OCI-LY7 (cell line): Measurements from ENCODE around the gene LRRC52. TPM values are rescaled to one million over a fixed set of nuclear protein-coding genes. Genes with fewer than 3 reads are reported as not detected.

Experiments used
- BruUV-seq: library from RNA; stranded (reverse); fragments of 400-500 nt; replicated peaks from 2 replicates; lab custom pipeline; 2021; lab: Mats Ljungman, UMichigan
- CTCF ChIA-PET: fragments of 300-600 bp; sonication (Branson Sonifier 250); formaldehyde crosslinking; loops from one replicate; lab custom pipeline; 2022; ENCODE audit warnings: antibody characterized with exemption; ENCODE audit not compliant: unreplicated experiment; lab: Charles Lee
- POLR2A ChIA-PET: fragments of 300-600 bp; sonication (Branson Sonifier 250); formaldehyde crosslinking; loops from one replicate; lab custom pipeline; 2022; ENCODE audit warnings: antibody characterized with exemption; lab: Charles Lee
- DNase-seq: peaks from one replicate; pipeline ENCODE4 v3.0.0-alpha.2; 2015; ENCODE audit warnings: low spot score
- H2AFZ ChIP-seq: fragments of 200-600 bp; sonication (generic), shearing (Covaris generic); 2 replicates; pipeline ENCODE4 v1.6.1; 2014; ENCODE audit warnings: mild to moderate bottlenecking, antibody characterized with exemption, low read length, moderate library complexity
- H3K27ac ChIP-seq: fragments of 200-600 bp; sonication (generic); 2 replicates; pipeline ENCODE4 v1.5.1; 2014; ENCODE audit warnings: mixed run types, low read depth, mild to moderate bottlenecking, moderate library complexity, low read length, inconsistent platforms; ENCODE audit not compliant: poor library complexity, severe bottlenecking
- H3K36me3 ChIP-seq: fragments of 200-600 bp; sonication (generic); 2 replicates; pipeline ENCODE4 v1.6.1; 2014; ENCODE audit warnings: mild to moderate bottlenecking, antibody characterized with exemption, low read length, moderate library complexity, mixed read lengths; ENCODE audit not compliant: insufficient read depth
- H3K4me1 ChIP-seq: fragments of 200-600 bp; sonication (generic); 2 replicates; pipeline ENCODE4 v1.5.1; 2014; ENCODE audit warnings: mild to moderate bottlenecking, low read length; ENCODE audit not compliant: insufficient read depth, poor library complexity, severe bottlenecking
- H3K4me2 ChIP-seq: fragments of 200-600 bp; sonication (generic); 2 replicates; pipeline ENCODE4 v1.6.1; 2014; ENCODE audit warnings: mild to moderate bottlenecking, low read length
- H3K4me3 ChIP-seq: fragments of 200-600 bp; sonication (generic); 2 replicates; pipeline ENCODE4 v1.5.1; 2014; ENCODE audit warnings: mild to moderate bottlenecking, low read depth, low read length; ENCODE audit not compliant: poor library complexity, severe bottlenecking
- H3K79me2 ChIP-seq: fragments of 200-600 bp; sonication (generic); 2 replicates; pipeline ENCODE4 v1.6.1; 2016; ENCODE audit warnings: low read depth, mild to moderate bottlenecking, low read length, moderate library complexity, mixed read lengths; ENCODE audit not compliant: insufficient read depth
- H3K9me2 ChIP-seq: fragments of 200-600 bp; sonication (generic); 2 replicates; pipeline ENCODE4 v1.6.1; 2016; ENCODE audit warnings: mild to moderate bottlenecking, low read length, mixed read lengths; ENCODE audit not compliant: insufficient read depth
- H3K9me3 ChIP-seq: fragments of 200-600 bp; sonication (generic); 2 replicates; pipeline ENCODE4 v1.6.1; 2014; ENCODE audit warnings: mild to moderate bottlenecking, mixed run types, low read length, mixed read lengths
- H4K20me1 ChIP-seq: fragments of 200-600 bp; sonication (generic); 2 replicates; pipeline ENCODE4 v1.6.1; 2014; ENCODE audit warnings: mild to moderate bottlenecking, antibody characterized with exemption, low read length, moderate library complexity, mixed read lengths; ENCODE audit not compliant: insufficient read depth
- CTCF ChIP-seq: fragments of 200-600 bp; sonication (generic); conservative IDR thresholded peaks from 2 replicates; pipeline ENCODE4 v1.5.1; 2014; ENCODE audit warnings: mild to moderate bottlenecking, antibody characterized with exemption, low read length, moderate library complexity, mixed read lengths
- EZH2phosphoT487 ChIP-seq: fragments of 200-600 bp; sonication (generic); IDR thresholded peaks from 2 replicates; pipeline ENCODE4 v1.6.1; 2018; ENCODE audit warnings: low read depth, borderline replicate concordance, mild to moderate bottlenecking, mixed run types, antibody characterized with exemption, low read length, moderate library complexity, mixed read lengths
- intact Hi-C: fragments of 100-400 bp; cut with micrococcal nuclease; formaldehyde crosslinking; loops from one replicate; pipeline ENCODE4 v1.10.0; 2022; ENCODE audit not compliant: unreplicated experiment
- total RNA-seq, 2 experiments: library from RNA; depleted of rRNA in 1 of 2; stranded (reverse); fragments of >200 nt in 1 of 2; shearing (Covaris generic) in 1 of 2; gene quantifications; 2 replicates each; pipeline ENCODE4 v1.2.3, GENCODE V29; 2014 to 2022

The LRRC52 gene
- total RNA-seq, 2 experiments from 2014 or later: not detected

DNA sequence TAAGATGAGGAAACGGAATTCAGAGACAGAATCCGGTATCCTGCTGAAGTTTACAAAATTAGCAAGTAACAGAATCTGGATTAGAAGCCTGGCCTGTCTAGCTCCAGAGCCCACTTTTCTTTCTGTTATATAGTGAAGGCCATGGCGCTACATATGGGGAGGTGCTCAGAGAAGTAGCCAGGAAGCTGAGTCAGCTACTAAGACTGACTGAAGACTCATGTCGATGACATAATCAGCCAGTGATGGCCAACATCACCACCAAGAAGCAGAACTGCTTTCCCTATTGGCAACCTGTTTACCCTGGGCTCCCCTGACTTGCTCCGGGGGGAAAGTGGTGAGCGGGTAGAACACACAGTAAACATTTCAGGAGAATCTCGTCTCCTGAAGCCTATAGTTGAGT, 18.8 kb downstream of the LRRC52 start:
- no TSS peak for BruUV-seq
- DNase-seq: no peak
- no peaks in the 10 kb centered on the region for H3K36me3 ChIP-seq
- ChIA-PET POLR2A (no interaction called here), CTCF (no interaction called here)
- no peaks in the 10 kb centered on the region for H3K79me2 ChIP-seq
- H3K4me3 ChIP-seq: no peak overlapping the region
- H3K27ac ChIP-seq: no peak overlapping the region
- no peak overlapping the region for H2AFZ ChIP-seq
- no peaks in the 10 kb centered on the region for H3K9me2 ChIP-seq
- no peaks in the 10 kb centered on the region for H3K4me1 ChIP-seq
- H4K20me1 ChIP-seq: no peaks in the 10 kb centered on the region
- no peaks in the 10 kb centered on the region for H3K9me3 ChIP-seq
- no peak overlapping the region for H3K4me2 ChIP-seq
- intact Hi-C loops: no loop called here
- TF ChIP-seq CTCF: no peak
- no peak for TF ChIP-seq EZH2phosphoT487

DNA sequence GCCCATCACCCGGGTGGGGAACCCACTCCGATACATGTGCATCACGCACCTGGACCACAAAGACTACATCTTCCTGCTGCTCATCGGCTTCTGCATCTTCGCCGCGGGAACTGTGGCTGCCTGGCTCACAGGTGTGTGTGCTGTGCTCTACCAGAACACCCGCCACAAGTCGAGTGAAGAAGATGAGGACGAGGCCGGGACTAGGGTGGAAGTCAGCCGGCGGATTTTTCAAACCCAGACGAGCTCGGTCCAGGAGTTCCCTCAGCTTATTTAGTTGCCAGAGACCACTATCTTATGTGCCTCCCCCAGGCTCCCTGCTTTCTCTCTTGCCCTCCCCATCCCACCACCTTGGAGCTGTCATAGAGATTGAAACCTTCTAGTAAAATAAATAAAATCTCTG, 19.8 kb downstream of the LRRC52 start:
- no peaks in the 10 kb centered on the region for H3K4me1 ChIP-seq
- BruUV-seq: no TSS peak
- CTCF ChIA-PET: no interaction called here
- H3K9me3 ChIP-seq: no peaks in the 10 kb centered on the region
- no peak overlapping the region for H3K27ac ChIP-seq
- no peaks in the 10 kb centered on the region for H3K79me2 ChIP-seq
- no peak for DNase-seq
- no peaks in the 10 kb centered on the region for H3K9me2 ChIP-seq
- H3K4me3 ChIP-seq: no peak overlapping the region
- POLR2A ChIA-PET: no interaction called here
- H3K36me3 ChIP-seq: no peaks in the 10 kb centered on the region
- no peak for TF ChIP-seq CTCF
- no peak overlapping the region for H3K4me2 ChIP-seq
- intact Hi-C loops: no loop called here
- no peak overlapping the region for H2AFZ ChIP-seq
- no peaks in the 10 kb centered on the region for H4K20me1 ChIP-seq

DNA sequence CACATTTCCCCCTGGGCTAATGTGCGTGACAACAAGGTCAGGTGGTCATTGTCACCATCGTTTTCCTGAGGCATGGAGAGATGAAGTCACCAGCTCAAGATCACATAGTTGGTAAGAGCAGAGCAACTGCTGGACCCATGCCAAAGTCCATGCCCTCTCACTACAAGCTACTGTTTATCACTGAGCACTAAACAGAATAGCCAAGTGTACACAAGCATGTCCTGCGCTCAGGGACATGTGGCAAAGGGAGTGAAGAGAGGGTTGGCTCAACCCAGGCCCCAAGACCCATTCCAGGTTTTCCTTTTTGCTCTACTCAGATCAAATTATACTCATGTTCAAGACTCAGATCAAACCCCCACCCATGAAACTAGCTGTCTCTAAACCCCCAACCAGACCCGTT, 20.8 kb downstream of the LRRC52 start:
- CTCF ChIA-PET: no interaction called here
- DNase-seq: no peak
- BruUV-seq: no TSS peak

More for the DNA sequence above, 20.8 kb downstream of the LRRC52 start:
- POLR2A ChIA-PET: interaction anchor here (0.6 kb wide), 1 partner anchor 26 kb away, joined by 3 read pairs; no protein-coding TSS in a partner anchor
- H3K27ac ChIP-seq: no peak overlapping the region
- H3K9me3 ChIP-seq: no peaks in the 10 kb centered on the region
- no peaks in the 10 kb centered on the region for H3K9me2 ChIP-seq
- H3K4me2 ChIP-seq: no peak overlapping the region
- H3K4me1 ChIP-seq: no peaks in the 10 kb centered on the region
- TF ChIP-seq EZH2phosphoT487 (no peak), CTCF (no peak)
- no peaks in the 10 kb centered on the region for H3K36me3 ChIP-seq
- intact Hi-C loops: no loop called here
- H2AFZ ChIP-seq: no peak overlapping the region
- H3K79me2 ChIP-seq: no peaks in the 10 kb centered on the region
- no peak overlapping the region for H3K4me3 ChIP-seq
- H4K20me1 ChIP-seq: no peaks in the 10 kb centered on the region
